ENCODE measurements around the gene FBXL7.

FBXL7 gene

GRCh38 chr5:15614679-15615078 is 114.7 kb downstream of the FBXL7 start:
- Histone ChIP-seq H3K9me2 (replicated peaks; ENCODE audit: low read depth, low read length) (no peaks in the 10 kb centered on the region), H3K9ac (ENCODE audit: low read depth, low read length, poor library complexity, severe bottlenecking) (no peak overlapping the region), H3K4me3 (ENCODE audit: low read length, poor library complexity, severe bottlenecking) (no peak overlapping the region), H4K20me1 (ENCODE audit: insufficient read depth, low read length, poor library complexity, severe bottlenecking) (no peaks in the 10 kb centered on the region), H2AFZ (ENCODE audit: low read length) (no peak overlapping the region), H3K9me3 (ENCODE audit: insufficient read depth, low read depth, low read length) (no peaks in the 10 kb centered on the region), H3F3A (ENCODE audit: low read depth) (no peaks in the 10 kb centered on the region), H3K4me2 (ENCODE audit: low read depth, low read length, poor library complexity, severe bottlenecking) (no peak overlapping the region), H3K4me1 (ENCODE audit: insufficient read depth, low read length, poor library complexity, severe bottlenecking) (no peaks in the 10 kb centered on the region), H3K27me3 (ENCODE audit: insufficient read depth, low read length, poor library complexity, severe bottlenecking) (no peaks in the 10 kb centered on the region), H3K79me2 (ENCODE audit: insufficient read depth, low read length) (no peaks in the 10 kb centered on the region), H3K36me3 (ENCODE audit: insufficient read depth, low read length) (no peaks in the 10 kb centered on the region)
- TF ChIP-seq EZH2phosphoT487 (IDR thresholded peaks at IDR 0.05; ENCODE audit: borderline replicate concordance) = no peak
- TF ChIP-seq CTCF (conservative IDR thresholded peaks at IDR 0.05; ENCODE audit: low read length) = no peak

- no peak for TF ChIP-seq EZH2phosphoT487 (IDR thresholded peaks at IDR 0.05; ENCODE audit: borderline replicate concordance)
- no peak for TF ChIP-seq CTCF (conservative IDR thresholded peaks at IDR 0.05; ENCODE audit: low read length)
- H3K36me3 ChIP-seq (ENCODE audit: insufficient read depth, low read length) = no peaks in the 10 kb centered on the region
- no peak overlapping the region for H2AFZ ChIP-seq (ENCODE audit: low read length)
- H3K4me1 ChIP-seq (ENCODE audit: insufficient read depth, low read length, poor library complexity, severe bottlenecking) = no peaks in the 10 kb centered on the region
- no peak overlapping the region for H3K4me3 ChIP-seq (ENCODE audit: low read length, poor library complexity, severe bottlenecking)
- no peaks in the 10 kb centered on the region for H3K79me2 ChIP-seq (ENCODE audit: insufficient read depth, low read length)
- no peaks in the 10 kb centered on the region for H3K9me3 ChIP-seq (ENCODE audit: insufficient read depth, low read depth, low read length)
- H3K9me2 ChIP-seq (replicated peaks; ENCODE audit: low read depth, low read length) = no peaks in the 10 kb centered on the region
- H3K9ac ChIP-seq (ENCODE audit: low read depth, low read length, poor library complexity, severe bottlenecking) = no peak overlapping the region
- H3K4me2 ChIP-seq (ENCODE audit: low read depth, low read length, poor library complexity, severe bottlenecking) = no peak overlapping the region
- H4K20me1 ChIP-seq (ENCODE audit: insufficient read depth, low read length, poor library complexity, severe bottlenecking) = no peaks in the 10 kb centered on the region
- no peaks in the 10 kb centered on the region for H3K27me3 ChIP-seq (ENCODE audit: insufficient read depth, low read length, poor library complexity, severe bottlenecking)
- H3F3A ChIP-seq (ENCODE audit: low read depth) = no peaks in the 10 kb centered on the region
Measured at GRCh38 chr5:15615859-15616258, 115.9 kb downstream of the FBXL7 start.

- Histone ChIP-seq H3K4me2 (ENCODE audit: low read depth, low read length, poor library complexity, severe bottlenecking) (no peak overlapping the region), H3K79me2 (ENCODE audit: insufficient read depth, low read length) (no peaks in the 10 kb centered on the region), H3K36me3 (ENCODE audit: insufficient read depth, low read length) (no peaks in the 10 kb centered on the region), H3K9me2 (replicated peaks; ENCODE audit: low read depth, low read length) (no peaks in the 10 kb centered on the region), H3K9me3 (ENCODE audit: insufficient read depth, low read depth, low read length) (no peaks in the 10 kb centered on the region), H3K9ac (ENCODE audit: low read depth, low read length, poor library complexity, severe bottlenecking) (no peak overlapping the region), H3K27me3 (ENCODE audit: insufficient read depth, low read length, poor library complexity, severe bottlenecking) (no peaks in the 10 kb centered on the region), H4K20me1 (ENCODE audit: insufficient read depth, low read length, poor library complexity, severe bottlenecking) (no peaks in the 10 kb centered on the region), H2AFZ (ENCODE audit: low read length) (no peak overlapping the region), H3K4me1 (ENCODE audit: insufficient read depth, low read length, poor library complexity, severe bottlenecking) (no peaks in the 10 kb centered on the region), H3F3A (ENCODE audit: low read depth) (no peaks in the 10 kb centered on the region), H3K4me3 (ENCODE audit: low read length, poor library complexity, severe bottlenecking) (no peak overlapping the region)
- TF ChIP-seq EZH2phosphoT487 (IDR thresholded peaks at IDR 0.05; ENCODE audit: borderline replicate concordance) (no peak), CTCF (conservative IDR thresholded peaks at IDR 0.05; ENCODE audit: low read length) (no peak)
Measured at GRCh38 chr5:15618938-15619337, 119.0 kb downstream of the FBXL7 start.
